Endothelial cell of umbilical vein (primary cell): ENCODE measurements around the gene SIGMAR1. TPM values are rescaled to one million over a fixed set of nuclear protein-coding genes. Genes with fewer than 3 reads are reported as not detected.

Source experiments
- BruUV-seq: library from RNA; stranded (reverse); fragments of 400-500 nt; replicated peaks from 2 replicates; lab custom pipeline; 2021; lab: Mats Ljungman, UMichigan
- CTCF ChIA-PET: fragments of 300-600, 350-600 bp; sonication (Branson Sonifier 250); formaldehyde crosslinking; loops from one replicate; lab custom pipeline; 2021; ENCODE audit warnings: antibody characterized with exemption, inconsistent platforms; lab: Charles Lee
- POLR2A ChIA-PET: fragments of 300-600, 350-600 bp; sonication (Branson Sonifier 250); formaldehyde crosslinking; loops from one replicate; lab custom pipeline; 2021; ENCODE audit warnings: antibody characterized with exemption, inconsistent platforms; lab: Charles Lee
- DNase-seq: peaks from one replicate; pipeline ENCODE4 v3.0.0-alpha.2; 2011; ENCODE audit warnings: low read depth, low spot score
- FAIRE-seq: peaks from 2 replicates; lab custom pipeline; 2011; peaks lifted over from hg19 to GRCh38; lab: Jason Lieb, UNC
- H2AFZ ChIP-seq: 2 replicates; pipeline ENCODE4 v1.6.0; 2012; ENCODE audit warnings: low read depth, low read length, control low read depth, inconsistent platforms
- H3K27ac ChIP-seq: 2 replicates; pipeline ENCODE4 v1.5.1; 2011; ENCODE audit warnings: low read depth, mild to moderate bottlenecking, control low read depth, low read length, moderate library complexity; ENCODE audit not compliant: insufficient read depth
- H3K27me3 ChIP-seq, 2 experiments: 2 replicates each; pipeline versions ENCODE4 v1.6.0 to v1.6.1; 2011; ENCODE audit warnings: low read length in 2 of 2, mixed read lengths in 1 of 2; ENCODE audit not compliant: control insufficient read depth in 2 of 2, insufficient read depth in 2 of 2
- H3K36me3 ChIP-seq, 2 experiments: 2 replicates in 1 of 2; 3 replicates in 1 of 2; pipeline ENCODE4 v1.5.1; 2011; ENCODE audit warnings: low read length in 2 of 2, mild to moderate bottlenecking in 1 of 2, moderate library complexity in 1 of 2; ENCODE audit not compliant: control insufficient read depth in 2 of 2, insufficient read depth in 2 of 2; ENCODE audit errors: extremely low read depth in 1 of 2
- H3K4me1 ChIP-seq: 3 replicates; pipeline ENCODE4 v1.5.1; 2011; ENCODE audit warnings: mild to moderate bottlenecking, low read length; ENCODE audit not compliant: control insufficient read depth, insufficient read depth; ENCODE audit errors: extremely low read depth
- H3K4me2 ChIP-seq: 2 replicates; pipeline ENCODE4 v1.6.1; 2011; ENCODE audit warnings: low read length, control low read depth, mixed read lengths; ENCODE audit not compliant: insufficient read depth
- H3K4me3 ChIP-seq, 3 experiments: fragments of 200-600 bp in 1 of 3; sonication (generic), shearing (Covaris generic) in 1 of 3; replicated peaks in 1 of 3; 2 replicates each; pipeline ENCODE4 v1.5.1; 2011 to 2016; ENCODE audit warnings: control low read depth in 3 of 3, low read length in 3 of 3, mild to moderate bottlenecking in 2 of 3, inconsistent platforms in 1 of 3, low read depth in 1 of 3, moderate library complexity in 1 of 3; ENCODE audit not compliant: insufficient read depth in 1 of 3
- H3K79me2 ChIP-seq: 2 replicates; pipeline ENCODE4 v1.6.0; 2012; ENCODE audit warnings: low read length, inconsistent platforms; ENCODE audit not compliant: control insufficient read depth, insufficient read depth
- H3K9ac ChIP-seq: replicated peaks from 2 replicates; pipeline ENCODE3; 2011; ENCODE audit warnings: low read length, control low read depth; ENCODE audit not compliant: insufficient read depth; ENCODE audit errors: extremely low read depth
- H3K9me1 ChIP-seq: replicated peaks from 3 replicates; pipeline ENCODE4 v1.6.0; 2011; ENCODE audit warnings: mild to moderate bottlenecking, low read length; ENCODE audit not compliant: control insufficient read depth, insufficient read depth; ENCODE audit errors: extremely low read depth
- H3K9me3 ChIP-seq: replicated peaks from 2 replicates; pipeline ENCODE4 v1.5.1; 2012; ENCODE audit warnings: low read length, inconsistent platforms; ENCODE audit not compliant: control insufficient read depth, insufficient read depth
- H4K20me1 ChIP-seq: replicated peaks from 2 replicates; pipeline ENCODE3; 2011; ENCODE audit warnings: mild to moderate bottlenecking, low read length; ENCODE audit not compliant: control insufficient read depth, insufficient read depth; ENCODE audit errors: extremely low read depth
- EZH2 ChIP-seq: IDR thresholded peaks from 2 replicates; pipeline ENCODE4 v1.6.1; 2012; ENCODE audit warnings: borderline replicate concordance, low read depth, mild to moderate bottlenecking, moderate library complexity, low read length, inconsistent platforms; ENCODE audit not compliant: severe bottlenecking
- FOS ChIP-seq: IDR thresholded peaks from 2 replicates; pipeline ENCODE4 v1.6.1; 2011; ENCODE audit warnings: mild to moderate bottlenecking, low read length, moderate library complexity, borderline replicate concordance; ENCODE audit not compliant: insufficient read depth
- GATA2 ChIP-seq: IDR thresholded peaks from 2 replicates; pipeline ENCODE4 v1.7.0; 2011; ENCODE audit warnings: low read depth, mild to moderate bottlenecking, moderate library complexity, mixed read lengths, low read length; ENCODE audit not compliant: insufficient read length, insufficient read depth
- JUN ChIP-seq: IDR thresholded peaks from 2 replicates; pipeline ENCODE4 v1.6.1; 2011; ENCODE audit warnings: borderline replicate concordance, low read depth; ENCODE audit not compliant: insufficient read length, insufficient read depth
- MYC ChIP-seq: IDR thresholded peaks from one replicate; pipeline ENCODE4 v1.6.1; 2011; ENCODE audit warnings: mild to moderate bottlenecking, low read depth, low read length
- POLR2A ChIP-seq: IDR thresholded peaks from 2 replicates; pipeline ENCODE4 v1.6.1; 2012; ENCODE audit warnings: low read depth, mild to moderate bottlenecking, control low read depth, low read length
- POLR2AphosphoS5 ChIP-seq: IDR thresholded peaks from 2 replicates; pipeline ENCODE4 v1.6.1; 2012; ENCODE audit warnings: low read depth, mild to moderate bottlenecking, control low read depth, low read length, moderate library complexity; ENCODE audit not compliant: insufficient read depth
- dilution Hi-C: fragments of 300-500 bp; cut with MboI; formaldehyde crosslinking; loops from one replicate; pipeline ENCODE4 v1.15.0; 2019; ENCODE audit warnings: low sequenced_read_pairs; ENCODE audit not compliant: extremely low pct_ligation_motif_present
- intact Hi-C: fragments of 100-400 bp; cut with micrococcal nuclease; formaldehyde crosslinking; loops from one replicate; pipeline ENCODE4 v1.10.0; 2022
- polyA plus RNA-seq, 4 experiments: library from polyadenylated mRNA; depleted of rRNA in 3 of 4; stranded (reverse) in 3 of 4; unstranded in 1 of 4; fragments of >200 nt; gene quantifications; 2 replicates each; pipeline versions ENCODE4 v1.2.1 to v1.2.3, GENCODE V29; 2011 to 2012; ENCODE audit warnings: missing spikeins in 1 of 4
- total RNA-seq: library from RNA; stranded (reverse); gene quantifications from 2 replicates; pipeline ENCODE4 v1.2.3, GENCODE V29; 2021
- TF ChIP-seq, protein P1 (sequence below), 2 donors: IDR thresholded peaks; 1 replicate in 1 of 2; 2 replicates in 1 of 2; pipeline ENCODE4 v1.5.1; 2011; ENCODE audit warnings: low read length in 2 of 2, mild to moderate bottlenecking in 2 of 2, moderate library complexity in 2 of 2, control low read depth in 1 of 2, inconsistent platforms in 1 of 2, low read depth in 1 of 2; ENCODE audit not compliant: insufficient read depth in 1 of 2; ENCODE audit errors: extremely low read depth in 1 of 2
- TF ChIP-seq, protein P2 (sequence below): IDR thresholded peaks from 2 replicates; pipeline ENCODE4 v1.6.1; 2011; ENCODE audit not compliant: insufficient read depth, insufficient read length

The SIGMAR1 gene
- total and polyA plus RNA-seq, 2 donors (not counting 3 experiments of a cell fraction or from before 2014, with no cell fraction given) = 78.4 to 81.2 TPM

DNA sequence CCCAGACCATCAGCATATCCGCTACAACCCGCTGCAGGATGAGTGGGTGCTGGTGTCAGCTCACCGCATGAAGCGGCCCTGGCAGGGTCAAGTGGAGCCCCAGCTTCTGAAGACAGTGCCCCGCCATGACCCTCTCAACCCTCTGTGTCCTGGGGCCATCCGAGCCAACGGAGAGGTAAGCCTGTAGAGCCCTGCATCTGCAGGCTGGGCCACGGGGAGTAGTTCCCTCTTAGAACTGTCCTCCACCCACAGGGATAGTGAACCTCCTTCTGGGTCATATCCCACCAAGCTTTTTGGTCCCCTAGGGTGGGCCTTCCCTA lies 9.5 kb upstream of the SIGMAR1 start:
- FAIRE-seq = no peak
- H3K9me3 ChIP-seq = no peaks in the 10 kb centered on the region
- no peak for DNase-seq
- H3K27ac ChIP-seq = peak overlapping the region; percentile 41
- dilution Hi-C loops (no loop called here), intact Hi-C loops (no loop called here)
- POLR2A ChIA-PET = interaction anchor here (1.5 to 1.9 kb wide), 2 partner anchors 10 to 18 kb away, joined by 7 read pairs; partner anchors contain the start of gene SIGMAR1
- H4K20me1 ChIP-seq = no peaks in the 10 kb centered on the region
- BruUV-seq = no TSS peak
- CTCF ChIA-PET = interaction anchor here (0.7 to 2.2 kb wide), 10 partner anchors 9 to 55 kb away, joined by 3 to 21 read pairs (median 6); partner anchors contain the start of gene SIGMAR1
- TF ChIP-seq, protein P1, sequence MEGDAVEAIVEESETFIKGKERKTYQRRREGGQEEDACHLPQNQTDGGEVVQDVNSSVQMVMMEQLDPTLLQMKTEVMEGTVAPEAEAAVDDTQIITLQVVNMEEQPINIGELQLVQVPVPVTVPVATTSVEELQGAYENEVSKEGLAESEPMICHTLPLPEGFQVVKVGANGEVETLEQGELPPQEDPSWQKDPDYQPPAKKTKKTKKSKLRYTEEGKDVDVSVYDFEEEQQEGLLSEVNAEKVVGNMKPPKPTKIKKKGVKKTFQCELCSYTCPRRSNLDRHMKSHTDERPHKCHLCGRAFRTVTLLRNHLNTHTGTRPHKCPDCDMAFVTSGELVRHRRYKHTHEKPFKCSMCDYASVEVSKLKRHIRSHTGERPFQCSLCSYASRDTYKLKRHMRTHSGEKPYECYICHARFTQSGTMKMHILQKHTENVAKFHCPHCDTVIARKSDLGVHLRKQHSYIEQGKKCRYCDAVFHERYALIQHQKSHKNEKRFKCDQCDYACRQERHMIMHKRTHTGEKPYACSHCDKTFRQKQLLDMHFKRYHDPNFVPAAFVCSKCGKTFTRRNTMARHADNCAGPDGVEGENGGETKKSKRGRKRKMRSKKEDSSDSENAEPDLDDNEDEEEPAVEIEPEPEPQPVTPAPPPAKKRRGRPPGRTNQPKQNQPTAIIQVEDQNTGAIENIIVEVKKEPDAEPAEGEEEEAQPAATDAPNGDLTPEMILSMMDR (IDR thresholded peaks at IDR 0.05; ENCODE audit: extremely low read depth in 1 of 2, insufficient read depth in 1 of 2, low read depth in 1 of 2, low read length in 2 of 2) = no peak
- no peak for TF ChIP-seq JUN
- TF ChIP-seq MYC = no peak
- TF ChIP-seq POLR2A = no peak
- no peak for TF ChIP-seq GATA2
- TF ChIP-seq, protein P2, sequence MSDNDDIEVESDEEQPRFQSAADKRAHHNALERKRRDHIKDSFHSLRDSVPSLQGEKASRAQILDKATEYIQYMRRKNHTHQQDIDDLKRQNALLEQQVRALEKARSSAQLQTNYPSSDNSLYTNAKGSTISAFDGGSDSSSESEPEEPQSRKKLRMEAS = no peak
- TF ChIP-seq FOS = no peak
- TF ChIP-seq EZH2 = no peak
- no peak for TF ChIP-seq POLR2AphosphoS5
- peaks cover 0 to 14% of the 10 kb centered on the region in 2 experiments for H3K36me3 ChIP-seq
- peak overlapping the region; percentile 53 to 78 (median 75) for H3K4me3 ChIP-seq
- H3K27me3 ChIP-seq = no peaks in the 10 kb centered on the region
- peaks cover 22% of the 10 kb centered on the region for H3K4me1 ChIP-seq
- no peaks in the 10 kb centered on the region for H3K9me1 ChIP-seq
- H3K79me2 ChIP-seq = peaks cover 6% of the 10 kb centered on the region
- H3K9ac ChIP-seq = peak overlapping the region; percentile 68
- peak overlapping the region; percentile 82 for H3K4me2 ChIP-seq
- peak overlapping the region; percentile 98 for H2AFZ ChIP-seq
